ENCODE data around the gene PRSS2. TPM values are rescaled to one million over a fixed set of nuclear protein-coding genes. Genes with fewer than 3 reads are reported as not detected.

PRSS2 gene
- total RNA-seq, 4 donors from 2014 or later = not detected

DNA sequence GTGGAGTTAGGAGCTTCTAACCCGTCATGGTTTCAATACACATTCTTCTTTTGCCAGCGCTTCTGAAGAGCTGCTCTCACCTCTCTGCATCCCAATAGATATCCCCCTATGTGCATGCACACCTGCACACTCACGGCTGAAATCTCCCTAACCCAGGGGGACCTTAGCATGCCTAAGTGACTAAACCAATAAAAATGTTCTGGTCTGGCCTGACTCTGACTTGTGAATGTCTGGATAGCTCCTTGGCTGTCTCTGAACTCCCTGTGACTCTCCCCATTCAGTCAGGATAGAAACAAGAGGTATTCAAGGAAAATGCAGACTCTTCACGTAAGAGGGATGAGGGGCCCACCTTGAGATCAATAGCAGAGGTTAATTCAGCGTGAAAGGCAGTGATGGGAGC, 22.4 kb downstream of the PRSS2 start:
- Histone ChIP-seq H3K9me3 (no peaks in the 10 kb centered on the region), H3K27me3 (peaks cover 75% of the 10 kb centered on the region), H3K4me3 (no peak overlapping the region), H3K36me3 (no peaks in the 10 kb centered on the region), H3K27ac (no peak overlapping the region), H3K4me1 (peaks cover 5 to 20% (median 16%) of the 10 kb centered on the region in 3 donors)
- TF ChIP-seq POLR2A (IDR thresholded peaks at IDR 0.05) = no peak
- TF ChIP-seq EP300 (IDR thresholded peaks at IDR 0.05) = no peak
- TF ChIP-seq, protein P1, sequence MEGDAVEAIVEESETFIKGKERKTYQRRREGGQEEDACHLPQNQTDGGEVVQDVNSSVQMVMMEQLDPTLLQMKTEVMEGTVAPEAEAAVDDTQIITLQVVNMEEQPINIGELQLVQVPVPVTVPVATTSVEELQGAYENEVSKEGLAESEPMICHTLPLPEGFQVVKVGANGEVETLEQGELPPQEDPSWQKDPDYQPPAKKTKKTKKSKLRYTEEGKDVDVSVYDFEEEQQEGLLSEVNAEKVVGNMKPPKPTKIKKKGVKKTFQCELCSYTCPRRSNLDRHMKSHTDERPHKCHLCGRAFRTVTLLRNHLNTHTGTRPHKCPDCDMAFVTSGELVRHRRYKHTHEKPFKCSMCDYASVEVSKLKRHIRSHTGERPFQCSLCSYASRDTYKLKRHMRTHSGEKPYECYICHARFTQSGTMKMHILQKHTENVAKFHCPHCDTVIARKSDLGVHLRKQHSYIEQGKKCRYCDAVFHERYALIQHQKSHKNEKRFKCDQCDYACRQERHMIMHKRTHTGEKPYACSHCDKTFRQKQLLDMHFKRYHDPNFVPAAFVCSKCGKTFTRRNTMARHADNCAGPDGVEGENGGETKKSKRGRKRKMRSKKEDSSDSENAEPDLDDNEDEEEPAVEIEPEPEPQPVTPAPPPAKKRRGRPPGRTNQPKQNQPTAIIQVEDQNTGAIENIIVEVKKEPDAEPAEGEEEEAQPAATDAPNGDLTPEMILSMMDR (IDR thresholded peaks at IDR 0.05) = no peak
- no peak for TF ChIP-seq POLR2AphosphoS5 (IDR thresholded peaks at IDR 0.05)
- 74% methylated on average over 5 of the region's 5 CpGs; no CpG with 5 or more reads in 1 of the 2 donors for WGBS, 2 donors (ENCODE audit: low coverage in 1 of 2)
- ATAC-seq = no peak

- WGBS, 2 donors (ENCODE audit: low coverage in 1 of 2) = 0 to 72% methylated on average over 1 to 3 of the region's 5 CpGs
Measured at GRCh38 chr7:142795339-142795863, 24.6 kb downstream of the PRSS2 start.

GRCh38 chr7:142796001-142796500, 25.3 kb downstream of the PRSS2 start:
- Histone ChIP-seq H3K9me3 (no peaks in the 10 kb centered on the region), H3K27me3 (peaks cover 94% of the 10 kb centered on the region), H3K27ac (no peak overlapping the region), H3K4me1 (peaks cover 5 to 21% (median 16%) of the 10 kb centered on the region in 3 donors), H3K36me3 (no peaks in the 10 kb centered on the region), H3K4me3 (peak overlapping the region in 1 of 2 donors; percentile 46)
- WGBS, 2 donors (ENCODE audit: low coverage in 1 of 2) = 46 to 65% methylated on average over 3 of the region's 9 CpGs
- no peak for TF ChIP-seq POLR2A (IDR thresholded peaks at IDR 0.05)
- TF ChIP-seq EP300 (IDR thresholded peaks at IDR 0.05) = no peak
- TF ChIP-seq, protein P1 (IDR thresholded peaks at IDR 0.05) = no peak
- no peak for TF ChIP-seq POLR2AphosphoS5 (IDR thresholded peaks at IDR 0.05)
- no peak for ATAC-seq

More at GRCh38 chr7:142795339-142795863, 24.6 kb downstream of the PRSS2 start:
- H3K9me3 ChIP-seq = no peaks in the 10 kb centered on the region
- H3K27me3 ChIP-seq = peaks cover 88% of the 10 kb centered on the region
- H3K4me3 ChIP-seq = no peak overlapping the region
- no peak for ATAC-seq
- TF ChIP-seq POLR2AphosphoS5 (IDR thresholded peaks at IDR 0.05) (no peak), POLR2A (IDR thresholded peaks at IDR 0.05) (no peak), EP300 (IDR thresholded peaks at IDR 0.05) (no peak)
- TF ChIP-seq, protein P1 (IDR thresholded peaks at IDR 0.05) = no peak
- H3K27ac ChIP-seq = no peak overlapping the region
- peaks cover 5 to 21% (median 16%) of the 10 kb centered on the region in 3 donors for H3K4me1 ChIP-seq
- H3K36me3 ChIP-seq = no peaks in the 10 kb centered on the region

DNA sequence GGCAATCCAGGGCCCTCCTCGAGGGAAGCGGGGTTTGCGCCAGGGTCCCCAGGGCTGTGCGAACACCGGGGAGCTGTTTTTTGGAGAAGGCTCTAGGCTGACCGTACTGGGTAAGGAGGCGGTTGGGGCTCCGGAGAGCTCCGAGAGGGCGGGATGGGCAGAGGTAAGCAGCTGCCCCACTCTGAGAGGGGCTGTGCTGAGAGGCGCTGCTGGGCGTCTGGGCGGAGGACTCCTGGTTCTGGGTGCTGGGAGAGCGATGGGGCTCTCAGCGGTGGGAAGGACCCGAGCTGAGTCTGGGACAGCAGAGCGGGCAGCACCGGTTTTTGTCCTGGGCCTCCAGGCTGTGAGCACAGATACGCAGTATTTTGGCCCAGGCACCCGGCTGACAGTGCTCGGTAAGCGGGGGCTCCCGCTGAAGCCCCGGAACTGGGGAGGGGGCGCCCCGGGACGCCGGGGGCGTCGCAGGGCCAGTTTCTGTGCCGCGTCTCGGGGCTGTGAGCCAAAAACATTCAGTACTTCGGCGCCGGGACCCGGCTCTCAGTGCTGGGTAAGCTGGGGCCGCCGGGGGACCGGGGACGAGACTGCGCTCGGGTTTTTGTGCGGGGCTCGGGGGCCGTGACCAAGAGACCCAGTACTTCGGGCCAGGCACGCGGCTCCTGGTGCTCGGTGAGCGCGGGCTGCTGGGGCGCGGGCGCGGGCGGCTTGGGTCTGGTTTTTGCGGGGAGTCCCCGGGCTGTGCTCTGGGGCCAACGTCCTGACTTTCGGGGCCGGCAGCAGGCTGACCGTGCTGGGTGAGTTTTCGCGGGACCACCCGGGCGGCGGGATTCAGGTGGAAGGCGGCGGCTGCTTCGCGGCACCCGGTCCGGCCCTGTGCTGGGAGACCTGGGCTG, 26.0 kb downstream of the PRSS2 start:
- ATAC-seq = peak; percentile 22
- Histone ChIP-seq H3K4me1 (peaks cover 5 to 21% (median 16%) of the 10 kb centered on the region in 3 donors), H3K27me3 (peaks cover 89% of the 10 kb centered on the region), H3K27ac (peak overlapping the region in 1 of 4 donors; percentile 45), H3K36me3 (no peaks in the 10 kb centered on the region), H3K9me3 (no peaks in the 10 kb centered on the region), H3K4me3 (peak overlapping the region; percentile 7 to 46)
- 0% methylated on average over 3 of the region's 74 CpGs; no CpG with 5 or more reads in 1 of the 2 donors for WGBS, 2 donors (ENCODE audit: low coverage in 1 of 2)
- no peak for TF ChIP-seq POLR2A (IDR thresholded peaks at IDR 0.05)
- no peak for TF ChIP-seq EP300 (IDR thresholded peaks at IDR 0.05)
- TF ChIP-seq, protein P1 (IDR thresholded peaks at IDR 0.05) = no peak
- no peak for TF ChIP-seq POLR2AphosphoS5 (IDR thresholded peaks at IDR 0.05)

Measured in gastroesophageal sphincter (tissue), 4 donors.